ENCODE measurements around the gene TK1. TPM values are rescaled to one million over a fixed set of nuclear protein-coding genes. Genes with fewer than 3 reads are reported as not detected.

The TK1 gene
- total RNA-seq, 2 experiments from 2014 or later = 165 to 173 TPM

- Mint-ChIP-seq H3K27me3 (ENCODE audit: low read depth) (no peaks in the 10 kb centered on the region), H3K4me1 (ENCODE audit: low read depth) (peaks cover 56% of the 10 kb centered on the region), H3K4me3 (peak overlapping the region; percentile 60), H3K36me3 (ENCODE audit: low read depth) (peaks cover 47% of the 10 kb centered on the region), H3K9me3 (no peaks in the 10 kb centered on the region), H3K27ac (peak overlapping the region; percentile 35)
- CTCF ChIA-PET = interaction anchor here (5.8 to 7.9 kb wide), 2 partner anchors 9 to 21 kb away, joined by 45 to 100 read pairs; no protein-coding TSS in a partner anchor
- intact Hi-C loops (cut with micrococcal nuclease) = loop anchor here (5.0 to 10.0 kb wide), 2 partner anchors 290 to 642 kb away; no protein-coding TSS in a partner anchor
- DNase-seq = no peak
These were observed 54.1 kb downstream of the TK1 start for GRCh38 chr17:78132767-78133178.

- Mint-ChIP-seq H3K9me3 (no peaks in the 10 kb centered on the region), H3K36me3 (ENCODE audit: low read depth) (peaks cover 44% of the 10 kb centered on the region), H3K27ac (peak overlapping the region; percentile 79), H3K4me3 (peak overlapping the region; percentile 60), H3K4me1 (ENCODE audit: low read depth) (peaks cover 51% of the 10 kb centered on the region), H3K27me3 (ENCODE audit: low read depth) (no peaks in the 10 kb centered on the region)
- CTCF ChIA-PET = no interaction called here
- peak; percentile 65 for DNase-seq
- intact Hi-C loops (cut with micrococcal nuclease) = loop anchor here (5.0 to 10.0 kb wide), 2 partner anchors 290 to 643 kb away; no protein-coding TSS in a partner anchor
These were observed 54.7 kb downstream of the TK1 start for GRCh38 chr17:78132084-78132676.

GRCh38 chr17:78131172-78132083 lies 55.4 kb downstream of the TK1 start:
- Mint-ChIP-seq H3K36me3 (ENCODE audit: low read depth) (peaks cover 38% of the 10 kb centered on the region), H3K27me3 (ENCODE audit: low read depth) (no peaks in the 10 kb centered on the region), H3K4me1 (ENCODE audit: low read depth) (peaks cover 50% of the 10 kb centered on the region), H3K27ac (peak overlapping the region; percentile 98), H3K9me3 (no peaks in the 10 kb centered on the region), H3K4me3 (peak overlapping the region; percentile 96)
- CTCF ChIA-PET = interaction anchor here (0.7 to 0.8 kb wide), 2 partner anchors 22 to 111 kb away, joined by 3 read pairs; no protein-coding TSS in a partner anchor
- DNase-seq = peak; percentile 56
- intact Hi-C loops (cut with micrococcal nuclease) = loop anchor here (2.0 to 10.0 kb wide), 3 partner anchors 127 to 643 kb away; no protein-coding TSS in a partner anchor

GRCh38 chr17:78130437-78131101 lies 56.3 kb downstream of the TK1 start, which contains the start of gene TMC8:
TMC8 (plus strand) TSS chr17:78130771; CDS start chr17:78131589, 818 bp downstream.
- Mint-ChIP-seq H3K27me3 (ENCODE audit: low read depth) (no peaks in the 10 kb centered on the region), H3K36me3 (ENCODE audit: low read depth) (peaks cover 32% of the 10 kb centered on the region)
- CTCF ChIA-PET = interaction anchor here (0.6 to 1.0 kb wide), 6 partner anchors 8 to 731 kb away, joined by 3 to 5 read pairs (median 3); no protein-coding TSS in a partner anchor

GRCh38 chr17:78130090-78130436 lies 56.8 kb downstream of the TK1 start:
- Mint-ChIP-seq H3K27ac (peak overlapping the region; percentile 98), H3K9me3 (no peaks in the 10 kb centered on the region), H3K27me3 (ENCODE audit: low read depth) (no peaks in the 10 kb centered on the region), H3K36me3 (ENCODE audit: low read depth) (peaks cover 28% of the 10 kb centered on the region), H3K4me3 (peak overlapping the region; percentile 96), H3K4me1 (ENCODE audit: low read depth) (peaks cover 46% of the 10 kb centered on the region)
- no peak for DNase-seq
- intact Hi-C loops (cut with micrococcal nuclease) = loop anchor here (1.0 to 10.0 kb wide), 5 partner anchors 9 to 645 kb away; partner anchors contain the start of gene SYNGR2
- CTCF ChIA-PET = interaction anchor here (0.6 to 1.0 kb wide), 4 partner anchors 8 to 730 kb away, joined by 3 to 5 read pairs (median 3); no protein-coding TSS in a partner anchor

More at GRCh38 chr17:78130437-78131101, 56.3 kb downstream of the TK1 start, which contains the start of gene TMC8:
- intact Hi-C loops (cut with micrococcal nuclease) = loop anchor here (1.0 to 10.0 kb wide), 5 partner anchors 9 to 644 kb away; partner anchors contain the start of gene SYNGR2
- H3K9me3 Mint-ChIP-seq = no peaks in the 10 kb centered on the region
- peak; percentile 91 for DNase-seq
- peak within 1 kb of the TSS; percentile 98 for H3K27ac Mint-ChIP-seq
- H3K4me1 Mint-ChIP-seq (ENCODE audit: low read depth) = peaks cover 50% of the 10 kb centered on the region
- peak within 1 kb of the TSS; percentile 96 for H3K4me3 Mint-ChIP-seq

- CTCF ChIA-PET = interaction anchor here (0.8 kb wide), 1 partner anchor 122 kb away, joined by 3 read pairs; no protein-coding TSS in a partner anchor
- intact Hi-C loops (cut with micrococcal nuclease) = loop anchor here (1.0 to 10.0 kb wide), 9 partner anchors 8 to 713 kb away; partner anchors contain the start of genes SYNGR2, TNRC6C and USP36
- H3K27me3 Mint-ChIP-seq (ENCODE audit: low read depth) = no peaks in the 10 kb centered on the region
- peaks cover 24% of the 10 kb centered on the region for H3K36me3 Mint-ChIP-seq (ENCODE audit: low read depth)
- H3K27ac Mint-ChIP-seq = peak overlapping the region; percentile 98
- peaks cover 50% of the 10 kb centered on the region for H3K4me1 Mint-ChIP-seq (ENCODE audit: low read depth)
- H3K9me3 Mint-ChIP-seq = no peaks in the 10 kb centered on the region
- peak overlapping the region; percentile 96 for H3K4me3 Mint-ChIP-seq
- DNase-seq = peak; percentile 72
These were observed 57.3 kb downstream of the TK1 start for GRCh38 chr17:78129351-78130089.

GRCh38 chr17:78128551-78129350 lies 58.1 kb downstream of the TK1 start, which contains the start of gene TMC6:
TMC6 (minus strand) TSS chr17:78128755; CDS start chr17:78126832, 1,923 bp downstream.
- peak; percentile 85 for DNase-seq
- H3K36me3 Mint-ChIP-seq (ENCODE audit: low read depth) = peaks cover 23% of the 10 kb centered on the region
- H3K4me1 Mint-ChIP-seq (ENCODE audit: low read depth) = peaks cover 50% of the 10 kb centered on the region
- H3K27ac Mint-ChIP-seq = peak within 1 kb of the TSS; percentile 98
- CTCF ChIA-PET = interaction anchor here (0.8 to 1.4 kb wide), 6 partner anchors 7 to 123 kb away, joined by 3 to 12 read pairs (median 3); no protein-coding TSS in a partner anchor
- peak within 1 kb of the TSS; percentile 96 for H3K4me3 Mint-ChIP-seq
- H3K9me3 Mint-ChIP-seq = no peaks in the 10 kb centered on the region
- H3K27me3 Mint-ChIP-seq (ENCODE audit: low read depth) = no peaks in the 10 kb centered on the region
- intact Hi-C loops (cut with micrococcal nuclease) = loop anchor here (5.0 kb wide), 4 partner anchors 171 to 714 kb away; partner anchors contain the start of genes TNRC6C and USP36

- H3K36me3 Mint-ChIP-seq (ENCODE audit: low read depth) = peaks cover 23% of the 10 kb centered on the region
- peak; percentile 30 for DNase-seq
- peak overlapping the region; percentile 88 for H3K27ac Mint-ChIP-seq
- peaks cover 49% of the 10 kb centered on the region for H3K4me1 Mint-ChIP-seq (ENCODE audit: low read depth)
- intact Hi-C loops (cut with micrococcal nuclease) = loop anchor here (5.0 kb wide), 4 partner anchors 171 to 714 kb away; partner anchors contain the start of genes TNRC6C and USP36
- CTCF ChIA-PET = interaction anchor here (0.6 to 2.3 kb wide), 8 partner anchors 8 to 44 kb away, joined by 3 to 12 read pairs (median 4); no protein-coding TSS in a partner anchor
- no peaks in the 10 kb centered on the region for H3K9me3 Mint-ChIP-seq
- H3K4me3 Mint-ChIP-seq = peak overlapping the region; percentile 87
- no peaks in the 10 kb centered on the region for H3K27me3 Mint-ChIP-seq (ENCODE audit: low read depth)
These were observed 58.8 kb downstream of the TK1 start for GRCh38 chr17:78127888-78128550.

GRCh38 chr17:78127239-78127887 lies 59.5 kb downstream of the TK1 start:
- CTCF ChIA-PET = interaction anchor here (0.6 to 2.3 kb wide), 9 partner anchors 8 to 720 kb away, joined by 3 to 12 read pairs (median 3); no protein-coding TSS in a partner anchor
- Mint-ChIP-seq H3K4me3 (peak overlapping the region; percentile 87), H3K27ac (peak overlapping the region; percentile 88), H3K9me3 (no peaks in the 10 kb centered on the region), H3K27me3 (ENCODE audit: low read depth) (no peaks in the 10 kb centered on the region), H3K4me1 (ENCODE audit: low read depth) (peaks cover 50% of the 10 kb centered on the region), H3K36me3 (ENCODE audit: low read depth) (peaks cover 24% of the 10 kb centered on the region)
- intact Hi-C loops (cut with micrococcal nuclease) = loop anchor here (5.0 kb wide), 4 partner anchors 170 to 715 kb away; partner anchors contain the start of genes TNRC6C and USP36
- DNase-seq = peak; percentile 82

Measured in activated naive CD4-positive, alpha-beta T cell treated with anti-CD3 and anti-CD28 coated beads for 36 hours (primary cell).